Dermis microvascular lymphatic vessel endothelial cell (primary cell): Measurements from ENCODE around the gene ALKBH8. TPM values are rescaled to one million over a fixed set of nuclear protein-coding genes. Genes with fewer than 3 reads are reported as not detected.

Source experiments
- total RNA-seq: library from RNA; depleted of rRNA; stranded (reverse); fragments of >200 nt; gene quantifications from 2 replicates; pipeline ENCODE4 v1.2.1, GENCODE V29; 2014

The ALKBH8 gene
- total RNA-seq, 1 donor from 2014 or later: 6.4 TPM

Other genes starting within 250 kb of the ALKBH8 start
- gene CWF19L2, start 107.9 kb downstream of the ALKBH8 start, total RNA-seq: 7.6 and 8.1 TPM in 2 replicates
- gene ELMOD1, start 25.4 kb upstream of the ALKBH8 start, total RNA-seq: 0.25 and 1.2 TPM in 2 replicates
- gene SLN, start 146.3 kb upstream of the ALKBH8 start, total RNA-seq: not detected in 2 replicates